Smooth muscle cell (in vitro differentiated cells): ENCODE results near the gene HOXA10. TPM values are rescaled to one million over a fixed set of nuclear protein-coding genes. Genes with fewer than 3 reads are reported as not detected.

ENCODE experiments used
- DNase-seq: peaks from one replicate; lab custom pipeline; 2025; ENCODE audit not compliant: unreplicated experiment; lab: John Stamatoyannopoulos, UW
- H2AFZ ChIP-seq: fragments of 200-600 bp; sonication (generic); 2 replicates; pipeline ENCODE4 v1.6.0; 2016; ENCODE audit warnings: antibody characterized with exemption, low read depth, mild to moderate bottlenecking
- H3F3A ChIP-seq: fragments of 200-600 bp; sonication (generic); 2 replicates; pipeline ENCODE4 v1.6.0; 2017; ENCODE audit warnings: antibody characterized with exemption, low read depth
- H3K27ac ChIP-seq: fragments of 200-600 bp; sonication (generic); 2 replicates; pipeline ENCODE4 v1.5.1; 2016; ENCODE audit warnings: low read depth, mild to moderate bottlenecking
- H3K27me3 ChIP-seq: fragments of 200-600 bp; sonication (generic); 2 replicates; pipeline ENCODE4 v1.6.1; 2016; ENCODE audit warnings: low read depth, mild to moderate bottlenecking
- H3K36me3 ChIP-seq: fragments of 200-600 bp; sonication (generic); 2 replicates; pipeline ENCODE4 v1.5.1; 2016; ENCODE audit warnings: low read depth
- H3K4me1 ChIP-seq: fragments of 200-600 bp; sonication (generic); 2 replicates; pipeline ENCODE4 v1.5.1; 2016; ENCODE audit warnings: low read depth
- H3K4me2 ChIP-seq: fragments of 200-600 bp; sonication (generic); 2 replicates; pipeline ENCODE4 v1.6.0; 2016; ENCODE audit warnings: mild to moderate bottlenecking
- H3K4me3 ChIP-seq: fragments of 200-600 bp; sonication (generic); 2 replicates; pipeline ENCODE4 v1.5.1; 2016; ENCODE audit warnings: mild to moderate bottlenecking
- H3K79me2 ChIP-seq: fragments of 200-600 bp; sonication (generic); 2 replicates; pipeline ENCODE4 v1.6.0; 2016; ENCODE audit warnings: low read depth, mild to moderate bottlenecking
- H3K9ac ChIP-seq: fragments of 200-600 bp; sonication (generic); 2 replicates; pipeline ENCODE4 v1.6.0; 2016; ENCODE audit warnings: low read depth
- H3K9me3 ChIP-seq: fragments of 200-600 bp; sonication (generic); replicated peaks from 2 replicates; pipeline ENCODE4 v1.5.1; 2016; ENCODE audit warnings: low read depth
- H4K20me1 ChIP-seq: fragments of 200-600 bp; sonication (generic); 2 replicates; pipeline ENCODE4 v1.6.0; 2016; ENCODE audit warnings: low read depth
- WGBS: methylation state at CpG from one replicate; pipeline ENCODE4 v1.1.7; 2016; ENCODE audit warnings: low lambda C conversion rate; 5-methylcytosine and 5-hydroxymethylcytosine counted together
- polyA plus RNA-seq: library from polyadenylated mRNA; unstranded; fragments of >200 nt; fragmentation: Nextera tagmentation; extraction: Ambion mirVana; gene quantifications from 2 replicates; pipeline ENCODE4 v1.2.1, GENCODE V29; 2016
- total RNA-seq: library from RNA; depleted of rRNA; stranded (reverse); fragments of >200 nt; gene quantifications from 2 replicates; pipeline ENCODE4 v1.2.3, GENCODE V29; 2014
- TF ChIP-seq, protein P1 (sequence below): fragments of 200-600 bp; sonication (generic); IDR thresholded peaks from 2 replicates; pipeline ENCODE4 v1.5.1; 2017; ENCODE audit warnings: borderline replicate concordance, mild to moderate bottlenecking, antibody characterized with exemption; ENCODE audit not compliant: insufficient read depth, poor library complexity, severe bottlenecking

The HOXA10 gene
- total and polyA plus RNA-seq, 2 experiments from 2014 or later = 37.6 to 53.6 TPM

- H3K27me3 ChIP-seq = no peaks in the 10 kb centered on the region
- H3F3A ChIP-seq = peaks cover 5% of the 10 kb centered on the region
- H3K36me3 ChIP-seq = no peaks in the 10 kb centered on the region
- H3K4me2 ChIP-seq = peak overlapping the region; percentile 89
- TF ChIP-seq, protein P1, sequence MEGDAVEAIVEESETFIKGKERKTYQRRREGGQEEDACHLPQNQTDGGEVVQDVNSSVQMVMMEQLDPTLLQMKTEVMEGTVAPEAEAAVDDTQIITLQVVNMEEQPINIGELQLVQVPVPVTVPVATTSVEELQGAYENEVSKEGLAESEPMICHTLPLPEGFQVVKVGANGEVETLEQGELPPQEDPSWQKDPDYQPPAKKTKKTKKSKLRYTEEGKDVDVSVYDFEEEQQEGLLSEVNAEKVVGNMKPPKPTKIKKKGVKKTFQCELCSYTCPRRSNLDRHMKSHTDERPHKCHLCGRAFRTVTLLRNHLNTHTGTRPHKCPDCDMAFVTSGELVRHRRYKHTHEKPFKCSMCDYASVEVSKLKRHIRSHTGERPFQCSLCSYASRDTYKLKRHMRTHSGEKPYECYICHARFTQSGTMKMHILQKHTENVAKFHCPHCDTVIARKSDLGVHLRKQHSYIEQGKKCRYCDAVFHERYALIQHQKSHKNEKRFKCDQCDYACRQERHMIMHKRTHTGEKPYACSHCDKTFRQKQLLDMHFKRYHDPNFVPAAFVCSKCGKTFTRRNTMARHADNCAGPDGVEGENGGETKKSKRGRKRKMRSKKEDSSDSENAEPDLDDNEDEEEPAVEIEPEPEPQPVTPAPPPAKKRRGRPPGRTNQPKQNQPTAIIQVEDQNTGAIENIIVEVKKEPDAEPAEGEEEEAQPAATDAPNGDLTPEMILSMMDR = no peak
- peaks cover 11% of the 10 kb centered on the region for H4K20me1 ChIP-seq
- H3K9ac ChIP-seq = no peak overlapping the region
- H3K27ac ChIP-seq = peak overlapping the region; percentile 95
- DNase-seq = no peak
- peak overlapping the region; percentile 60 for H3K4me3 ChIP-seq
- H3K4me1 ChIP-seq = peaks cover 12% of the 10 kb centered on the region
- H3K9me3 ChIP-seq = no peaks in the 10 kb centered on the region
- no peak overlapping the region for H2AFZ ChIP-seq
- peaks cover 80% of the 10 kb centered on the region for H3K79me2 ChIP-seq
- WGBS = 31% methylated on average over 4 of the region's 4 CpGs
Measured at GRCh38 chr7:27182285-27182841, 8.2 kb upstream of the HOXA10 start.

- H3K27me3 ChIP-seq = no peaks in the 10 kb centered on the region
Measured at GRCh38 chr7:27181795-27182275, 7.7 kb upstream of the HOXA10 start.

GRCh38 chr7:27180431-27181420 lies 6.6 kb upstream of the HOXA10 start:
- TF ChIP-seq, protein P1 = no peak
- Histone ChIP-seq H3K4me3 (peak overlapping the region; percentile 67), H3K4me1 (peaks cover 7% of the 10 kb centered on the region), H3K9ac (peak overlapping the region; percentile 75), H4K20me1 (peaks cover 19% of the 10 kb centered on the region), H3K79me2 (peaks cover 80% of the 10 kb centered on the region), H3K27me3 (no peaks in the 10 kb centered on the region), H3K36me3 (no peaks in the 10 kb centered on the region), H2AFZ (peak overlapping the region; percentile 74), H3K9me3 (no peaks in the 10 kb centered on the region), H3K27ac (peak overlapping the region; percentile 95), H3K4me2 (peak overlapping the region; percentile 89), H3F3A (no peaks in the 10 kb centered on the region)
- DNase-seq = no peak
- 41% methylated on average over 12 of the region's 12 CpGs for WGBS

More at GRCh38 chr7:27181795-27182275, 7.7 kb upstream of the HOXA10 start:
- H3F3A ChIP-seq = no peaks in the 10 kb centered on the region
- TF ChIP-seq, protein P1 = no peak
- no peak overlapping the region for H2AFZ ChIP-seq
- peaks cover 11% of the 10 kb centered on the region for H4K20me1 ChIP-seq
- peaks cover 80% of the 10 kb centered on the region for H3K79me2 ChIP-seq
- 49% methylated on average over 4 of the region's 4 CpGs for WGBS
- no peak overlapping the region for H3K9ac ChIP-seq
- H3K4me1 ChIP-seq = peaks cover 8% of the 10 kb centered on the region
- H3K27ac ChIP-seq = peak overlapping the region; percentile 95
- no peak for DNase-seq
- H3K4me2 ChIP-seq = peak overlapping the region; percentile 89
- no peaks in the 10 kb centered on the region for H3K9me3 ChIP-seq
- H3K4me3 ChIP-seq = peak overlapping the region; percentile 60
- no peaks in the 10 kb centered on the region for H3K36me3 ChIP-seq
